GM21576 (cell line): ENCODE measurements around the gene RHOH.
"Not testable (repeated sequence)": the region's sequence is repeated elsewhere in the genome, so short reads cannot be mapped to it uniquely, and the experiment has no call there.

Source experiments
- ATAC-seq: cut with Tn5 transposase; IDR thresholded peaks from one replicate; pipeline ENCODE4 v1.9.1; 2021; ENCODE audit warnings: mild to moderate bottlenecking, moderate library complexity; ENCODE audit not compliant: unreplicated experiment

The RHOH gene

DNA sequence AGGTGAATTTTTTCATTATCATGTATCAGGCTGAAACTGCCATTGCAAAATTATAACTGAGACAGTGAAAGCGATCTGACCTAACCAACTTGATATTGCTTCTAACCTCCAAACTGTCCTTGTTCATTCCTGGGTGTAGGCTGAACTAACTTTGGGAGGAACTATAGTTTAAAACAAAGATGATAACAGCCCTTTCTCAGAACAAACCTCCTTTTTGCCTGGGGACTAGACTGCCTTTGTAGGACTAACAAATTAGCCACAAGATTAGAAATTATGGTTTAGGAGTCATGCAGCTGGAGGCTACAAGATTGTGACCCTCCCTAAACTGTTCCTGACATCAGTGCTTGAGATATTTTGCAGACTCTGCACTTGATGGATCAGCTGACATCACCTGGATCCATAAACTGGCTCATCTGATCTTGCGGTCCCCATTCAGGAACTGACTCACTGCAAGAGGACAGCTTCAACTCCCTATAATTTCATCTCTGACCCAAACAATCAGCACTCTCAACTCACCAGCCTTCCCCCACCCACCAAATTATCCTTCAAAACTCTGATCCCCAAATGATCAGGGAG is 93.9 kb downstream of the RHOH start:
- ATAC-seq: not testable (repeated sequence)

DNA sequence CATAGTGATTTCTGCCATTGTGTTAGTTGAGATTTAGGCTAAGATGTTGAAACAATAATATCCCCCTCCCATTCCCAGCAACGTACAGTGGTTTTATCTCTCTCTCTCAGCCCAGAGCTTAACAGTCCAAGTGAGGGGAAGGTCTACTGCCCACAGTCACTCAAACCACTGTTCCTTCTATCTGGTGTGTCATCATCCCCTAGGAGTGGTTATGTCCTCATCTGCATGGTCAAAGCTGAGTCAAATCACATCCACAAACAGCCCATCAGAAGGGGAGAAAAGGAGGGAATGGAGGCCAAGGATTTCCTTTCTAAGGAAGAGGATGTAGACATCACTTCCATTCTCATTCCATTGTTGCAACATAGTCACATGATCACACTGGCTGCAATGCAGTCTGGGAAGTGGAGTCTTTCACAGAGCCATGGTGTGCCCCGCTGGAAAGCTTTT is 95.5 kb downstream of the RHOH start:
- no peak for ATAC-seq

DNA sequence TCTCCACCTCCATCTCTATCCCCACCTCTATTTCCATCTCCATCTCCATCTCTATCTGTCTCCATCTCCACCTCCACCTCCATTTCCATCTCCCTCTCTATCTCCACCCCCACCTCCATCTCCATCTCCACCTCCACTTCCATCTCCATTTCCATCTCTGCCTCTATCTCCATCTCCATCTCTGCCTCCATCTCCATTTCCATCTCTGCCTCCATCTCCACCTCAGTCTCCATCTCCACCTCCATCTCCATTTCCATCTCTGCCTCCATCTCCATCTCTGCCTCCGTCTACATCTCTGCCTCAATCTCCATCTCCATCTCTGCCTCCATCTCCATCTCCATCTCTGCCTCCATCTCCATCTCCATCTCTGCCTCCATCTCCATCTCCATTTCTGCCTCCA is 97.5 kb downstream of the RHOH start:
- no peak for ATAC-seq

DNA sequence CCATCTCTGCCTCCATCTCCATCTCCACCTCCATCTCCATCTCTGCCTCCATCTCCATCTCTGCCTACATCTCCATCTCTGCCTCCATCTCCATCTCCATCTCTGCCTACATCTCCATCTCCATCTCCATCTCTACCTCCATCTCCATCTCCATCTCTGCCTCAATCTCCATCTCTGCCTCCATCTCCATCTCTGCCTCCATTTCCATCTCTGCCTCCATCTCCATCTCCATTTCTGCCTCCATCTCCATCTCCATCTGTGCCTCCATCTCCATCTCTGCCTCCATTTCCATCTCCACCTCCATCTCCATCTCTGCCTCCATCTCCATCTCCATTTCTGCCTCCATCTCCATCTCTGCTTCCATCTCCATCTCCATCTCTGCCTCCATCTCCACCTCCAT is 98.2 kb downstream of the RHOH start:
- ATAC-seq: not testable (repeated sequence)

DNA sequence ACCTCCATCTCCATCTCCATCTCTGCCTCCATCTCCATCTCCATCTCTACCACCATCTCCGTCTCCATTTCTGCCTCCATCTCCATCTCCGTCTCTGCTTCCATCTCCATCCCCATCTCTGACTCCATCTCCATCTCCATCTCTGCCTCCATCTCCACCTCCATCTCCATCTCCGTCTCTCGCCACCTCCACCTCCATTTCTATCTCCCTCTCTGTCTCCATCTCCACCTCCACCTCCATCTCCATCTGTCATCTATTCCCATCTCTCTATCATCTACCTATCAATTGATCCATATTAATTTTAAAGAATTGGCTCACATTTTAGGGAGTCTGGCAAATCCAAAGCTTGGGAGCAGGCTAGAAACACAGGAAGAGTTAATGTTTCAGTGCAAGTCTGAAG is 98.7 kb downstream of the RHOH start:
- no peak for ATAC-seq
